HG03442 (cell line): Measurements from ENCODE around the gene CDC73.
"Not testable (repeated sequence)": the region's sequence is repeated elsewhere in the genome, so short reads cannot be mapped to it uniquely, and the experiment has no call there.

Source experiments
- ATAC-seq: cut with Tn5 transposase; IDR thresholded peaks from one replicate; pipeline ENCODE4 v1.9.1; 2021; ENCODE audit warnings: mild to moderate bottlenecking, moderate library complexity; ENCODE audit not compliant: unreplicated experiment

Gene CDC73

DNA sequence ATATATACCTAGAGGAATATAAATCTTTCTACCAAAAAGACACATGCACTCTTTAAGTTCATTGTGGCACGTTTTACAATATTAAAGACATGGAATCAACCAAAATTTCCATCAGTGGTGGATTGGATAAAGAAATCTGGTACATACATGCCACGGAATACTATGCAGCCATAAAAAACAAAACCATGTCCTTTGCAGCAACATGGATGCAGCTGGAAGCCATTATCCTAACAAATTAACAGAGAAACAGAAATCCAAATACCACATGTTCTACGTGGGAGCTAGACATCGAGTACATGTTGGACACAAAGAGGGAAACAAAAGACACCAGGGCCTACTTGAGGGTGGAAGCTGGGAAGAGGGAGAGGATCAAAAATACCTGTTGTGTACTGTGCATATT, 97.6 kb downstream of the CDC73 start:
- ATAC-seq = no peak

DNA sequence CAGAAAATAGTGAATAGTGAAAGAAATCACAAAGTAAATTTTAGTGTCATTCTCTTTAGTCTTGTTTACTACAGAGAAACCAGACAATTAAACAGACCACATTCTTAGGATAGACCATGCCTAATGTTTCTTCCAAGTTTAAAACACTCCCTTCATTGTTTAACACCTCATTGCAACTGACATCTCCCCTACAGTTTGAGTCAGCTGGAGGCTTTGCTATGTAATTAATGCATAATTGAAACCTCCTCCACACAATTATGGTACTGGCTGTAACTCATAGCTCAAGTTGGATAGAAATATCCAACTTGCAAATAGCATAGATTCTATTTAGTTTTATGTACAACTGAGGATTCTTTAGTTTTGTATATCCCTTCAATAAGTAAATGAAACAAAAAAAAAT, 99.8 kb downstream of the CDC73 start:
- no peak for ATAC-seq

DNA sequence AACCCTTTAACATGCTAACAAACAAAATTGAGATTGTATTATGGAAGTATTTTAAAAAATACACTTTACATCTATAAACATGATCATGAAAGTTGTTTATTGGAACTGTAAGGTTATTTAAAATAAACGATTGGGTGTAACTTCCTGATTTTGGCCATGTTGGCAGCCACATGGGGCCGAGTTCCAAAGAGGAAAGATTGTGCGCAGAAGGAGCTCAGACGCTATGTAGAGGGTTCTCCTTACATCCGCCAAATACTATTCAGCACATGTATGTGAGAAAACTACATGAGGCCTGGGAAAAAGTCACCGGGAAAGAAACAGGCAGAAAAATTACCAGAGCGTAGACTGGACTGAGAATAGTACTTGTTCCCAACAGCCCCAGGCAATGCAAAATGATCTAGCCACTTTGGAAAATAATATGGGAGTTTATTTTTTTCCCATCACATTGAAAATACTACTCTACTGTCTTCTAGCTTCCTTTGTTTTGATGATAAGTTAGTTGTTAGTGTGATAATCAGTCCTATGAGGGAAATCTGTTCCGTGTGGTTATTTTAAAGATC, 100.3 kb downstream of the CDC73 start:
- ATAC-seq = no peak

DNA sequence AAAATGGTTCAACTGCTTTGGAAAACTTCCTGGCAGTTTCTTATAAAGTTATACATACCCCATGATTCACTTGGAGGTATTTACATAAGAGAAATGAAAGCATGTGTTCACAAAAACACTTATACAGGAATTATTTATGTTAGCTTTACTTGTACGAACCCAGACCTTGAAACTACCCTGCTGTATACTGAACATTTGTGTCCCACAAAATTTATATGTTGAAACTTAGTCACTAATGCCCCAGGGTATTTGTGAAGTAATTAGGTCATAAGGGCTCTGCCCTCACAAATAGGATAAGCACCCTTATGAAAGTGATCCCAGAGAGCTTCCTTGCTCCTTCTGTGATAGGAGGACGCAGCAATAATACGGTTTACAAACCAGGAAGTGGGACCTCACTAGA, 107.3 kb downstream of the CDC73 start:
- ATAC-seq = no peak

DNA sequence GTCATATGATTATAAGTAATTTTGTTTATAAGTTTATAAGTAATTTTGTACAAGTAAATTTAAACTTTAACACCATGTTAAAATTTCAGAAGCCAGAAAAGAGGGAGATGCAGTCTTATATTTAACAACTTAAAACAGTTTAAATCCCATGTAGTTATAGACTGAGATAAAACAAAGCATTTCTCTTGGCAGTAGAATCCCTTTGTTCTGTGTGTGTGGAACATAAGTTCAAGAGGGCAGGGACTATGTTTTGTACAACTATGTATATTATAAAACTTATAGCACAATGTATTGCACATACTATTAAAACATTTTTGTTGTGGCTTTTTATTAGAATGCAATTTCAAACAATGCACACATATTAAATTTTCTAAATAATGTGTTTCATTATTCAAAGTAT, 109.3 kb downstream of the CDC73 start:
- ATAC-seq = not testable (repeated sequence)

DNA sequence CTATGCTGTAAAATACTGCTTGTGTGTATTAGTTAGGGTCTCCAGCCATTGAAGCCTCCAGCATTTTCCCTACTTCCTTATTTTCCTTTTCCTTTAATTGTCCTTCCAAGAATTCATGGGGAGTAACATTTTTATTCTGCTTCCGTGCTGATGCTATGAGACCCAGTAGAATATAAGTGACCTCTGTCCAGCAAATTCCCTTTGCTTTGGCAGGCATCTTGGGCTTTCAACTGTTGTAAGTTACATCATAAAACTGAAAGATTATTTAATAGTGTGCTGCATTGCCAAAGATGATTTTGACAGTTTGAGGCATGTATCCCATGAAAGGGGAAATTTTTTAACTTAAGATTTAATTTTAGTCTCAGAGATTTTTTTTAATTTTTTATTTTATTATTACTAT, 112.7 kb downstream of the CDC73 start:
- ATAC-seq = no peak

DNA sequence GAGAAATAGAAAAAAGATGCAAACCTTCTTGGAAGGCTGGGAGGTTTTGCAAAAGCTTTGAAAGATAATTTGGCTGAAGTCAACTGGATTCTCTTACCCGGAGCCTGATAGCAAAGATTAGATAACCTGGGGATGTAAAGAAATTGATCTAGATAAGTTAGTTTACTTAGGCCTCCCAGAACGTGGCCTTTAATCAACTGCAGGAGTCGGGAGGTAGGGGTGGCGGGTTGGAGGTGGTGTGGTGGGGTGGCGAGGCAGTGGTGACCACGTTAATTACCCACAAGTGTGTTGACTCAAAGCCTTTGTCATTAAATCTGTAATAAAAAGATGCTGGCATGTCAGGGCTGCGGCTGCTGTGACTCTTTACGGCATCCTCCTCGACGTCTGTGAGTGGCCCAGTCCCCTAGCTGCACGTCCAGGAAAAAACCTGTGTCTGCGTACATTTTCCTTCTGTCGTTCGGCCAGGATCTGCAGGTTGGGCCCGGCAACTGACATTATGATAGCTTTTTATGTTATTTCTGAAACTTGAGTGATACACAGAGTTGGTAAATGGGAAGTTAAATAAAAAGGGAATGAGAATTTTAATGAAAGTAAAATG, 115.6 kb downstream of the CDC73 start:
- no peak for ATAC-seq

DNA sequence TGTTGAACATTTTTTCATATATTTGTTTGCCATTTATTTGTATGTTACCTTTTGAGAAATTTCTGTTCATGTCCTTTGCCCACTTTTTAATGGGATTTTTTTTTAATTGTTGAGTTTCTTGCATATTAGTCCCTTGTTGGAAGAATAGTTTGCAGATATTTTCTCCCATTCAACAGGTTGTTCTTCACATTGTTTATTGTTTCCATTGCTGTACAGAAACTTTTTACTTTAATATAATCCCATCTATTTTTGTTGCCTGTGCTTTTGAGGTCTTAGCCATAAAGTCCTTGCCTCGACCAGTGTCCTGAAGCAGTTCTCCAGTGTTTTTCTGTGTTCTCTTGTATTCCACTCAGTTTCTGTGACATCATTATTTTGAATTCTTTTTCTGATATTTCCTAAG, 118.8 kb downstream of the CDC73 start:
- ATAC-seq = no peak

DNA sequence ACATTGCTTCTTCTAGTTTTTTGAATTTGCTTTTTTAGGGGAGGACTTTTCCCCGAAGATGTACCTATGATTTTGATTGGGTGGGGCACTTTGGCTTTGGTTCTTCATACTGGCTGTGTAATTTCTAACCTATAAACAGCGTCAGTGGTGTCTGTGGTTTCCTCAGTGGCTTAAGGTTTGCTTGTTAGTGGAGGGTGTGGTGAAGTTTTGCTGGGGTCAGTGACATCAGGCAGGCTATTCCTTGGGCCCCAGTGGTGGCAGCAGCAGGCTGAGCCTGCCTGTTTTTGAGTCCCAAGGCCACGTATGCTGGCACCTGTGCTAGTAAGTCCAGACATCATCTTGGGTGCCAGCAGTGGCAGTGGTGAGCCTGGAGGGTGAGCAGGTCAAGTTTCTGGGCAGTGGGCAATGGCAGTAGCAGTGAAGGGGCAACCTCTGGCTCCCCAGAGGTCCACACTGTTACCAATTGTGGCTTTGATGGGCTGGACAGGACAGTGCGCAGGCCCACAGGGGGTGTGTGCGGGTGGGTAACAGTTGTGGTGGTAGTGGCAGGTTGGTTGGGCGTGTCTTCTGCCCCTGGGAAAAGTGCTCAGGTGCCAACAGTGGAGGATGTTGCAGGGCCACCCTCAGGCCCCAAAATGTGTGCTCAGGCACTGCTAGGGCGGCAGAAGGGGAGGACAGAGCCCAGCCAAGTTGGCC, 119.4 kb downstream of the CDC73 start:
- ATAC-seq = peak; percentile 36

DNA sequence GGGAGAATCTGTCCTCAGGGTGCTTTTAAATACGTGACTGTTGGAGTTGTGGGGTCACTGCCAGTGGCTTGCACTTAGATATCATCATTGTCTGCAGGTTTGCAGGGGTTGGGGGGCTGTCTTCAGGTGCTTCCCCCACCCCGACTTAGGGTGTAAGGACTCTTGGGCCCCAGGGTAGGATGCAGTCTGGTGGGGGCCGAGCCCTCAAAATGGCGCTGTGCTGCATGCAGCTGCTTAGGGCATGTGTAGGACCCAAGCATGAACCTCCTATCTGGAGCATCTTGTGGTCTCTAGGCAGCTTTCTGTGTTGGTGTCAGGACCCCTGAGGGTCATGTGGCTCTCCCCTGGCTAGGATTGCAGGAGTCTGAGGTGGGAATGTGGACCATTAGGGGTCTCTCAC, 120.2 kb downstream of the CDC73 start:
- no peak for ATAC-seq

DNA sequence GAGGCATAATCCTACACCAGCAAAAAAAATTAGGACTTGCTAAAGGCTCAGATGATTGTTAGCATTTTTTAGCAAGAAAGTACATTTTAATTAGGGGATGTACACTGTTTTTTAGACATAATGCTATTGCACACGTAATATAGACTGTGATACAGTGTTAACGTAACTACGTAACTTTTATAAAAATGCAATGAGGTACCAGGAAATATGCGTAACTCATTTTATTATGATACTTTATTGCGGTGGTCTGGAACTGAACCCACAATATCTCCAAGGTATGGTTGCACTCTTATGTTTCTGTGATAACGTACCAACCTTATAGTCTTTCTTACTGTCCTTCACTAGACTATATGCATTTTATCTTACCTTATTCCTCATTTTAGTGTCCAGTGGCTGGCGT, 127.4 kb downstream of the CDC73 start:
- no peak for ATAC-seq

DNA sequence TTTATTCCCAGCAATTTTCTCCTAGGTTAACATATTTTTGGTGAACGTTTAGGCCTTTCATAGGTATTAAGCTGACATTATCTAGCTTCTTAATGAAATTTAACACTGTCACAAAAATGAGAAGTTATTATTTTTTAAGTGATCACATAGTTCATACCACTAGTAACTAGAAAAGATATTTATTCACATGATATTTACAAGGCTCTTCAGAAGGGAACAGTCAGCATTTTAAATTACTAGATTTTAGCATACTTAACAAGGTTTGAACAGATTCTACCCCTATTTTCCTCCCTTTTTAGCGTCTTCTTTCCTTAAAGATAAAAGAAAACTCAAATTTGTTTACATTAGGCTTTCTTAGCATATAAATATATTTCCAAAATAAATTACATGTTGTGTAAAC, 130.1 kb downstream of the CDC73 start:
- no peak for ATAC-seq

DNA sequence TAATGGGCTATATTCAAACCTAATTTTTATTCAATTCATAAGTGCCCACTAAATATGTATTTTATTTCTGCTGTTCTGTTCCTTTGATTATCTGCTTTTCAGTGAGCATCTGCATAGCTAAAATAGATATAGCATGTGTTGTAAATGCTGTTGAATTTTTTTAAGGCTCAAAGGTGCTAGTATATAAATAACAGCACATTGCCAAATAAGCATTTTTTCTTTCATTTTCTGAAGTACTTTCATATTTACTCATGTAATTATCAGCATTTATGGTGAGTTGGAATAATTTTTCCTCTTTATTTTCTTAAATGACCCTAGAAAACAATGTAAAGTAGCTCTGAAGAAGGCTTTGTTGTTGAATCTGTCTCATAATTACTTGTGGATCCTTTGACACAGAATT, 134.2 kb downstream of the CDC73 start:
- no peak for ATAC-seq

DNA sequence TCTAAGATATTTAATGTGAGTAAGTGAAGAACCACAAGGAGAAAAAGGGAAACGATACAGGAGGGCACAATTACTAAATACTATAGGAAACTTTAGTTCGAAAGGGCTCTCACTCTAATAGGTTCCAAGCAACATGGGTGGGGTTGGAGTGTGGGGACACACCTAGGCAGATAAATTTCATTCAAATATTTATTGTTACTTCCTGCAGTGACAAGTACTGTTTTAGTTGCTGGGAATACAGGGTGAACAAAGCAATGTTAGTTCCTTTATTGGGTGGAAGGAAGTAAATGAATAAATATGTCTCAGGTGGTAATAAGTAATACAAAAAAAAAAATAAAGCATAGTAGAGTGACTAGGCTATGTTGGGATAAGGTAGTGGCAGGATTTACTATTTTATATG, 137.8 kb downstream of the CDC73 start:
- no peak for ATAC-seq

DNA sequence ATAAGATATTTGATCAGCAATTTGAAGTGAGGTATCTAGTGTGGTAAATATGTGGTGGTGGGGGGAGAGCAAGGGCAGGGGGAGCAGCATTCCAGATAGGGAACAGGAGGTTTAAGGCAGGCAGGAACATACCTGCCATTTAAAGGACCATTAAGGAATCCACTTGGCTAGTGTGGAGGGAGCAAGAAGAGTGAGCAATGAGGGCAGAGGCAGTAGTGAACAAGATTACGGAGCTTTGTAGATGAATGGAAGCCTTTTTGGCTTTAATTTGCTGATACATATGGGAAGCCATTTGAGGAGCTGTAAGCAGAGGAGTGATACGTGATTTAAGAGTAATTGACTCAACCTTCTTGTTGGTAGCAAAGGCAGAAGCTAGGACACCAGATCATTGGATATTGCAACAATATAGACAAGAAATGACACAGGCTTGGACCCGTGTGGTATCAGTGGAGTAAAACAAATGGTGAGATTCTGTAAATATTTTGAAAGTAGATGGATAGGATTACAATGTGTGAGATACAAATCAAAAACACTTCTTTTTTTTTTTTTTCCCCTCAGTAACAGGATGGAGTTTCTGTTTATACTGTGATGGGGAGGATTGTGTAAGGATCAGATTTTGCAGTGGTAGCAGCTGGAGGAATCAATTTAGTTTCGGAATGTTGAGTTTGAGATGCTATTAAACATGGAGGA, 138.4 kb downstream of the CDC73 start:
- no peak for ATAC-seq

DNA sequence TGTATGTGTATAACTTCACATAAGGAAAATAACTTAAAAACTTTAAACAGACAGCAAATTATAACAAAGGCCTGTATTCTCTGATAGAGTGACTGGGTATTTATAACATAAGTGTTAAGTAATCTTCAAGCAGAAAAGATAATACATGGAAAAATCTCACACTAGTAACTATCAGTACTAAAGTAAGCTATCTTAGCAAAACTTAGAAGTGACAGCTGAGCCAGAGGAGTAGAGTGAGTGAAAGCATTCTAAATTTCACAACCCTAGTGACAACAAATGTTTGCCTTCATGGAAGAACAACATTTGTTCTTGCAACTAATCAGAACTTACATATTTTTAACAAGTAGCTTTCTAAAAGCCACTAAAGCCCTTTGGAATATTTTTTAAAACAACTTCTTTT, 139.1 kb downstream of the CDC73 start:
- no peak for ATAC-seq

DNA sequence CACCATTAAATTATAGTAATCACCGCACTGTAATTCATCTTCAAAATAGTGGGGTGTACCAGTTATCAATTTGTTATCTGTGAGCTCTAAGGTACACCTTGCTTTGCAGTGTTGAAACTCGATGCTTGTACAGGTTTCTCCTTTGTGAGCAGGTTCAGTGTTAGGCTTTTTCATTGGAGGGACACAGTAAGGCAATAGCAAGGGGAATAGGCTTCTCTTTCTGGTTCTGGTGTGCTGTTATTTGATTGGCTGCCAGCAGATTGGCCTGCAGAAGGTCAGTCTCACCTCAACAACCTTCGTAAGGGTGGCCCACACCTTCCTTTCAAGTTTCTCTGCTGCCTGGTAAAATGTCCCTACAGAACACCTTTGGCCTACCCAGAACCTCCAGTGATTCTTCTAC, 140.8 kb downstream of the CDC73 start:
- ATAC-seq = no peak

DNA sequence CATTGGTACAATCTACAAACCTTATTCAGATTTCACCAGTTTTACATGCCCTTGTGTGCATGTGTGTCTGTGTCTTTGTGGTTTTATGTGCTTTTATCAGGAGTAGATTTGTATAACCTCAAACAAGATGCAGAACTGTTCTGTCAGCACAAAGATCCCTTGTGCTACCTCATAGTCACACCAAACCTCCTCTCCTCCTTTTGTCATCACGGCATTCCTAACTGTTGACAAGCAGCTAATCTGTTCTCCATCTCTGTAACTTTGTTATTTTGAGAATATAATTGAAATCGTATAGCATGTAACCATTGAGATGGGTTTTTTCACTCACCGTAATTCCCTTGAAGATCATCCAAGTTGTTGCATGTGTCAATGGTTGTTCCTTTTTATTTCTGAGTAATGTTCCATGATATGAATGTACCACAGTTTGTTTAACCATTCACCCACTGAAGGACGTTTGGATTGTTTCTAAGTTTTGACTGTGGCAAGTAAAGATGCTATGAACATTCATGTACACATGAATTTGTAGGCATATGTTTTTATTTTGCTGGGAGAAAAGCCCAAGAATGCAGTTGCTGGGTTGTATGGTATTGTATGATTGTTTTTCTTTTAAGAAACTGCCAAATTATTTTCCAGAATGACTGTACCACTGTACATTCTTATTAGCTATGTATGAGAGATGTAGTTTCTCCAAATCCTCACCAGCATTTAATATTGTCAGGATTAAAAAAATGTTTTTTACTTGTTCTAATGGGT, 142.7 kb downstream of the CDC73 start:
- no peak for ATAC-seq

DNA sequence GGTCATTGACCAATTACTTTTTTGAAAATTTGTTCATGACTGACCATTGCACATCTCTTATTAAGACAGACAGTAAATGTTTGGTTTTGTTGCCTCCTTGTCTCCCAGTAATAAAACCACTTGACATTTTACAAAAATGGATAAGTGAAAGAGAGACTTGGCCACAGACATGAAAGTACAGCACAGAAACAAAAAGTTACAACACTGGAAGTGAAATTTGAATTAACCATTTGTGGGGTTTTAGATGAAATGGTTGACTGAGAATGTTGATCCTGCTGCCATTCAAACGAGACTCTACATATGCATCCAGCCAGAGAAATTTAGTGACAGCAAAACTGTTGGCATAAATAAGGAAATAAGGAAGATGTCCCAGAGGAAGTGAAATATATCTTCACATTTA, 143.9 kb downstream of the CDC73 start:
- ATAC-seq = no peak

DNA sequence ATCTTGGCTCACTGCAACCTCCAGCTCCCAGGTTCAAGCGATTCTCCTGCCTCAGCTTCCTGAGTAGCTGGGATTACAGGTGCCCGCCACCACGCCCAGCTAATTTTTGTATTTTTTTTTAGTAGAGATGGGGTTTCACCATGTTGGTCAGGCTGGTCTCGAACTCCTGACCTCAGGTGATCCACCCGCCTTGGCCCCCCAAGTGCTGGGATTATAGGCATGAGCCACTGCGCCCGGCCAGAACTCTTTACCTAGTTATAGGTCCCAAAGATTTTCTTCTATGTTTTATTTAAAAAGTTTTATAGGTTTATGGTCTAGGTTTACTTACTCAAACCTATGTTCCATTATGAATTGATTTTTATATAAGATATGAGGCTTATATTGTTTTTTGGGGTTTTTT, 145.0 kb downstream of the CDC73 start:
- ATAC-seq = not testable (repeated sequence)

DNA sequence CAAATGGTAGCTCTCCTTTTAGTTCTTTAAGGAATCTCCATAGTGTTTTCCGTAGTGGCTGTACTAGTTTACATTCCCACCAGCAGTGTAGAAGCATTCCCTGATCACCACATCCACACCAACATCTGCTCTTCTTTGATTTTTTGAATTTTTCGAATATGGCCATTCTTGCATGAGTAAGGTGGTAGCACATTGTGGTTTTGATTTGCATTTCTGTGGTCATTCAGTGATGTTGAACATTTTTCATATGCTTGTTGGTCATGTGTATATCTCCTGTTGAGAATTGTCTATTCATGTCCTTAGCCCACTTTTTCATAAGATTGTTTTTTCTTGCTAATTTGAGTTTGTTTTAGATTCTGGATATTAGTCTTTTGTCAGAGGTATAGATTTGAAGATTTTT, 149.2 kb downstream of the CDC73 start:
- ATAC-seq = peak; percentile 97
